GM18498 (cell line): ENCODE measurements around the gene FAM20B.

ENCODE experiments used
- ATAC-seq: cut with Tn5 transposase; IDR thresholded peaks from one replicate; pipeline ENCODE4 v1.9.1; 2021; ENCODE audit warnings: mild to moderate bottlenecking, moderate library complexity; ENCODE audit not compliant: unreplicated experiment

The FAM20B gene

DNA sequence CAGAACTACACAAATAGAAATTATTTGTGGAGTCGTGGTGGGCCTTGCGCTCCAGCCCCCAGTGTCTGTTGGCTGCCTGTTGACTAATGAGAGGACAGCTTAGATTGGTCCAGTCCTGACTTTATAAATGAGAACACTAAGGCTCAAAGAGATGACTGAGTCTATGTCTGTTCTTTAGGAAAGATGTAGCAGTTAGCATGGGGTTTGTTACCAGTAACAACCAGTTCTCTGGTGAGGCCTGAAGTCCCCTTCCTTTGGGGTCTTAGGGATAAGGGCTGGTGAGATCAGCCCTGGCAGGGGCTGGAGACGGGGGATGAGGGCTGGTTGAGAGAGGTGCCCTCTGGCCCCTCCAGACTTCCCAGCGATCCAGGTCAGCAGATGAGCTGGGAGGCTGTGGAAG is 65.2 kb downstream of the FAM20B start:
- ATAC-seq: no peak

DNA sequence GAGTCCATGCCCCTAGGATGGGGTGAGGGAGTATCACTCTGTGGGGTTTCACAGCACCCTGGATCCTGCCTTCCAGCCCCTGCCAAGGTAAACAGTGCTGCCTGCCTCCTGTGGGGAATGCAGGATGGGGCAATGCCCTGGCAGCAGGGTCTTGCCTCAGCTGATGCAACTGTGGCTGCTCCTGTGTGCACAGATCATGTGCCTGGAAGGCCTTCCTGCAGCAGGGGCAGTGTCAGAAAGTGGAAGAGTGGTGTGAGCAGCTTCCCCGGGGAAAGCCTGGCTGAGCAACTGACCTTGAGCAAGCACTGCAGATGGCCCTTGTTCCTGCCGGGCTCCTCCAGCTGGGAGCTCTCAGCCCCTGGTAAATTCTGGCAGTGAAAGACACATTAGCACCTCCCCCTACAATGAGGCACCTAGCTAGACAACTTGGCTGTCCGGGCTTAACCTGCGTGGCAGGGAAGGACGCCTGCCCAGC is 66.0 kb downstream of the FAM20B start:
- ATAC-seq: no peak

DNA sequence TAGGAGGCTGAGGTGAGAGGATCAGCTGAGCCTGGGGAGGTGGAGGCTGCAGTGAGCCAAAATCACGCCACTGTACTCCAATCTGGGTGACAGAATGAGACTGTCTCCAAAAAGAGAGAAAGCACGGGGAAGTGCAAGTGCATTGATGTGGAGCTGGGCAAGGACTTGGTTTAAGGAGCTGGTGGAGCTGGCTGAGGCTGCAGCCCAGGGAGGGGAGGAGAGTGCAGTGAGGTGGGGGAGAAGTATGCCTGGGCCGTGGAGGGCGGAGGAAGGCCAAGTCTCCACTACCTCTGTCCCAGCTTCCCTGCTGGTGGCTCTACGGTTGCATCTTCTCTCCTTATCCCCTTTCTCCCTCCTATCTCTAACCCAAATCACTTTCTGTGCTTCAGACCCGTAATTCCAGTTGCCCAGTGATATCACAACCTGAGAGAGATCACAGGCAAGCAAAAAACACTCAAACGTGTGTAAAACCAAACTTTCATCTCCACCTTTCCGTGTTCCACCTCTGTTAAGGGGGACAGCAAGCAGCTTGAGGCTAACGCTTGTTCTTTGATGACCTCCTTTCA is 67.3 kb downstream of the FAM20B start:
- ATAC-seq: no peak

DNA sequence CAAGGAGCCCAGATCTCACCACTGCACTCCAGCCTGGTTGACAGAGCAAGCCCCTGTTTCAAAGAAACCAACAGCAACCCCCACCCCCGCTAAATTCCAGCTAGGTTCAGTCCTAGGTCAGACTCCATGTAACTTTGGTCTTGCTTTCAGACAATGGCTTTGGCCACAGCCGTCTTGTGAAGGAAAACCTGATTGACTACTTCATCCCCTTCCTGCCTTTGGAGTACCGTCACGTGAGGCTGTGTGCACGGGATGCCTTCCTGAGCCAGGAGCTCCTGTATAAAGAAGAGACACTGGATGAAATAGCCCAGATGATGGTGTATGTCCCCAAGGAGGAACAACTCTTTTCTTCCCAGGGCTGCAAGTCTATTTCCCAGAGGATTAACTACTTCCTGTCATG is 69.1 kb downstream of the FAM20B start:
- no peak for ATAC-seq

DNA sequence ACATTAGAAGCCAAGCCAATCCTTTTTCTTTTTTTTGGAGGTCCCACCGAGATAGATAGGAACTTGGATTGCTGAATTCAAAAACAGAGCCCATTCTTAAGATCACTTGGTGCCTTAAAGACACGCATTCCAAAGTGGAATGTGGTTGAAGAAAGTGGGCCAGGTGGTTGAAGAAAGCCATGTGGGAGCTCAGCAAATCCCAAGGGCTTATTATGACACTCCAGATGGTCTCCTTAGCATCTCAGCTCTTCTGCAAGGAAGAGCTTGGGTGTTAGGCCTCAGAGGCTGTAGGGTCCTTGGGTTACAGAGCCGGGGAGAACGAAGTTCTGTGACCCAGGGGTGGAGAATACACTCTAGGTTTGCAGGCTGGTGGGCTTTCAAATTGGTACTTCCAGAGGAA is 69.7 kb downstream of the FAM20B start:
- ATAC-seq: no peak

DNA sequence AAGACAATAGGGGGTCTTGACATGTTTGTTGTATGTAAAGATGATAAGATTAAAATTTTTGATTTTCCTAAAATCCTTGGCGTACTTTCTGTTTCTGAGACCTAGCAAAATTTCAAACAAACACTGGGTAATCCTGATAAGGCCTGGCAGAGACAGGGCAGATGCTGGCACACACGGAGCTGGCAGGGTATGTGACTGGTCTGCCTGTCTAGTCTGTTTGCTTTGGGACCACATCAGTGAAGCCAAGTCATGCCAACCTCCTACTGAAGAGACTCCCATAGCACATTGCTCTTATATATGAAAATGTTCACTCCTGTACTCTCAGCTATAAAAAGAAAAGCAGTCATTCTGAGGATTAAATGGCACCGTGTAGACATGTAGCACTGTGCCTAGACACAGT is 70.2 kb downstream of the FAM20B start:
- ATAC-seq: no peak

DNA sequence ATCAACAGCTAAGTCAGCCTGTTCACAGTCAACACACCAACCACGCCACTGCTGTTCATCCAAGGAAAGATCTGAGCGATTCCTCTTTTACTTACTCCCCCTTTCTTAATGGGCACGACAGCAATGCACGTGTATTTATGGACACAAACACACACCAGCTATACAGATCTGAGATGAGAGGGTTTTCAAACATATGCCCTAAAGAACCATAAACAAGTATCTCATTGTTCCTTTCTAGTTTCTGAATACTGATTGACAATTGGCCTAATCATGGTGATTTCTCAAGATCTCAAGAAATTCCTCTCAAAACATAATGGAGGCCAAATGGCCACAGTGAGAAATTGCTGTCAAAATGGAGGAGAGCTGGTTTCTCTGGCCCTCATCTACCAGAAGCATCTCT is 74.2 kb downstream of the FAM20B start:
- no peak for ATAC-seq

DNA sequence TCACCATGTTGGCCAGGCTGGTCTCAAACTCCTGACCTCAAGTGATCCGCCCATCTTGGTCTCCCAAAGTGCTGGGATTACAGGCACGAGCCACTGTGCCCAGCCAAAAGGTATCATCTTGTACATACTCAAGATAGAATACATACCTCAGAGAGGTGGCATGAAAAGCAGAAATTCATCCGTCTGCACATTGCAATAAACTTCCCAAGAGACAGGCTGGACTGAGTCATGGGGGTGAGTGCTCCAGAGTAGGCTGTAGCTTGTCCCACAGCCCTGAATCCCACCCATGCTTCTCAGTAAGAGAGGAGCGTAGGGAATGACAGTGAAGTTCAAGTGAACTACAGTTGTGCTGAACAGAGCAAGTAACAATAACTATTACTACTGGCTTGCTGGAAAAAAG is 75.9 kb downstream of the FAM20B start:
- no peak for ATAC-seq

DNA sequence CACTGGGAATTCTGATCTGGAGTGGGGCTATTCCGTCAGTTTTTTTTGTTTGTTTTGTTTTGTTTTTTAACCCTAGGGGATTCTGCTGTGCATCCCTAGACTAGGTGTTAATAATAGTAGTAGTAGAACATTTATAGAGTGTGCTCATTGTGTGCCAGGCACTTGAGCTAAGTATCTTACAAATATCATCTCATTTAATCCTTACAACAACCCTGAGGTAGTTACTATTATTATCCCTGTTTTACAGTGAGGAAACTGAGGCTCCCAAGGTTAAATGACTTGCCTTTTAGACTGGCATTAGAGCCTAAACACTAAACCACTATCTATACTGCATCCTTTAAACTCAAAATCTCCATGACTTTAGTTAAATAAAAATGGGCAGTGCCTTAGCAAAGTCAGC is 78.3 kb downstream of the FAM20B start:
- no peak for ATAC-seq

DNA sequence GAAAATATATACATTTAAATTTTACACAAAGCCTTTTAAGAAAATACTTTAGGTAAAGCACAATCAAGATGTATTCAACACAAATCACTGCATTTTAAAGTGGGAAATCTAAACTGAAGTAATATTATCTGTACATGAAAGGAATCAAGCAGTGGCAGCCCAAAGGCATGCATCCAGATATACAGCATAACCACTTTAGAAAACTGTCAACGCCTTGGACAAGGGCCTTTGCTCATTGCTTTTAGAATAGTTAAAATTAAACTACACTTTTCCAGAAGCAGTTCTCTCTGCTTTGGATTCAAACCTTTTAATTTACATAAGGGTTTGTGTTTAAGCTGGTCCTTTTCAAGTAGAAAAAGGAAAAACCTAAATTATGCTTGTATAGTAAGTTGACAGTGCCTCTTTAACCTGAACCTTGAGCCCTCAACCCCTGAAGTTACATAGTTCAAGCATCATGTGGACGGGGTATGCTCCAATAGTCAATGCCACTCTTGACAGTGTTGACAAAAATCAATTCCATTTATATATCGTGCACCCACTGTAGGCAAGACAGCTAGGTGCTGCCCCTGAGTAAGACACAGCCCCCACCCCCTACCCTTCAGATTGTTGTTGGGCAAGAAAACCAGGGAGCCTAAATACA is 79.0 kb downstream of the FAM20B start:
- no peak for ATAC-seq

DNA sequence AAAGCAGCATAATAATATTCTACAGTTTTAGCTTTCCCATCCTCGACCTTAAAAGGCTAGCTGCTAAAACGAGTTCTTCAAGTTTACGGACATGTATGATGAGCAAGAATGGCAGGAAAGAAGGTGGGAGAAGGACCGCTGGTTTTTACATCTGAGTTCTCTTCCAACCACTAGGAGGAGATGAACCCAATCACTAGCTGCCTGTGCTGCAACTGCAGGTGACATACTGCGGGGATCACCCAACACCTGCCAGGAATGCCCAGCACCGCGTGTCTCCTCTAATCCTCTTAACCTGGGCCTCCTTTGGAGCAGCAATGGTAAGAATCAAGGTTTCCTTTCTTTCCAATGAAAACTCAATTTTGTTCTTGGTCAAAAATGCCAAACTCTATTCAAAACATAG is 79.7 kb downstream of the FAM20B start:
- no peak for ATAC-seq

DNA sequence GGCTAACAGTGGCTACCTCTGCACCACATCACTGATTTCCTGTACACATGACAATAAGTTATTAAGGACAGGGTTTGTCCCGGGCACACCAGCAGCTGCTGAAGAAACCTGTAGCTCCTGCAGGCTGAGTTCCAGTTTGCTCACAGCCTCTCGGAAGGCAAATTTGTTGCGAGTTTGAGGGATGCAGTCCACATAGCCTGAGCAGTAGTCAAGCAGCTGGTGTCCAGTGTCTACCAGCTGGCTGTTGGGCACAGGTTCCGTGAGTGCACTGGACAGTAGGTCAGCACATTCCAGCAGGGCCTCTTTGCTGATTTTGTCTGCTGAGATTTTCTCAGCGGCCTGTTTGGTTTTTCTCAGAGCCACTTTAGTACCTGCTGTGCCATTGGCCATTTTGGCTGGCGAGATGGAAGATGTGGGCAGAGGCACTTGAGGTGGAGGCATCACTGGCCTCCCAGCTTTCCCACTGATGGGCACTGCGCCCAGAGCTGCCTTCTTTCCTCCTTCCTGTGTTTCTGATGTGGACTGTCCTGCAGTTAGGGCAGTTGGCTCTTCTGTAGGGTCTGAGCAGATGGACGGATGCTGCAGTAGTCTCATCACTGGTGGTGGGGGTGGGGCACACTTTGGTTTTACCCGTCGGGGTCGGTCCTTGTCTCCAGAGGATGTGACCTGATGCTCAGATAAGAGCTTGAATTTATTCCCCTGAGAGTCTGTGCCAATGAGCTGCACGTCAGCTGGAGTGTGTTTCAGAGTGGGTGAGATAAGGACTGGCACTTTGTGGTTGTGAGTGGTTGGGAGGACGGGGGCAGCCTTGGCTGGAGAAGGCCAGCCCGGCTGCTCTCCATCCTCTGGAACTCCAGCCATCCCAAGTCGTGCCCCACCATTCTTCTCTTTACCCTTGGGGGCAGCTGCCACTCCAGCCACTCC is 82.3 kb downstream of the FAM20B start:
- no peak for ATAC-seq

DNA sequence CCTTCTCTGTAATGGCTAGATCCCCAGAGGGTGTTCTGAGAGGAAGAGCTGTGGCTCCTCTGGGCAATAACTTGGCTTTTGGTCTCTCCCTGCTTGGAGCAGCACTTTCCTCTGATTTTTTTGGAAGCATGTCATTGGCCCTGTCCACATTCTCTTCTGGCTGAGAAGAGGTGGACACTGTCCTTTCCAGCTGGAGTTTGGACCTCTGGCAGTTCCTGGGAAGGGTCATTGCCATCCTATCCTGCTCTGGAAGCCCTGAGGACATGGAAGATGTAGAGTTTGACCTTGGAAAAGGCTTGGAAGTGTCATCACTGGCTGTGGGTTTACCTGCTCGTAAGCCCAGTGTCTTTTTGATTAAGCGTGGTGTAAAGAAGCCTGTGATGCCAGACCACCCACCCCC is 83.0 kb downstream of the FAM20B start:
- no peak for ATAC-seq

DNA sequence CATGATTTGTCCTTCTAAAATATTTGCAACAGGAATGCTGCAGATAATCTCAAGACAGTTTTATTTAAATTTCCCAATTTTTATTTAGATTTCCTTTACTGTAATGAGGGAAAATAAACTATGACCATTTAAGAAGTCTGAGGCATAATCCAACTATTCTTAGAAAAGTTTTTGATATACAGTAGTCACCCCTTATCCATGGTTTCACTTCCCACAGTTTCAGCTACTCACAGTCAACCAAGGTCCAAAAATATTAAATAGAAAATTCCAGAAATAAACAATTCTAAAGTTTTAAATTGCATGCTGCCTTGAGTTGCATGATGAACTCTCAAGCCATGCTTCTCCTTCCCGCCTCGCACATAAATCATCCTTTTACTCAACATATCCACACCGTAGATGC is 89.5 kb downstream of the FAM20B start:
- no peak for ATAC-seq

DNA sequence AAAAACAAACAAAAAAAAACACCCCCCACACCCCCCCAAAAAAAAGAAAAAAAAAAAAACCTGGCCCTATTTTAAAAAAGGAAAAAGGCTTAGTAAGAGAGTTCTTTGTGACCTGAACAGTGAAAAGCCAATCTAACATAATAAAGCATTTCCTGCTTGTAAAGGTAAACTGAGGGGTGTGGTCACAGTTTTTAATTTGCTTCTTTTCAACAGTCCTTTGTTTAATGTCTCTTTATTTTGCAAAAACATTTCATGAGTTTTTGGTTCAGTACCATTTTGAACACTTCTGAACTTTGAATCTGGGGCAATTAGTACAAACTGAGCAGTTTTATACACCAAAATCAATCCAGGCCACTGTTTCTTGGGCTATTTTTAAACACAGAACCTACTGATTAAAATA is 93.8 kb downstream of the FAM20B start:
- no peak for ATAC-seq

DNA sequence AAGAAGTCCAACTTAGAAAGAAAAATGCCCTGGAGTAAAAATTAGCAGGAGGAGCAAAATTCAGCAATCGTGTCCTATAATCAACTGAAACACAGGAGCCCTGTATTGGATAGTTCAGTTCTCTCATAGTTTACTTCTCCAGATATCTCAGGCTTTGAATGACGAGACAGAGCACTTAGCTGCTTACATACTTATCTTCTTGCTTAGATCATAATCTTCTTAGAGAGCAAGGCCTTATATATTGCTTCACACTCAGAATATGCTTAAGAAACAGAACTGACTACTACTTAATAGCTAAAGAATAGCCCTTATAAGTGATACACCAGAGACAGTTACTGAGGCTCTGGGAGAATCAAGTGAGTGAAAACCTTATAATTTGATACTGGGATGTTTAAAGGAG is 95.0 kb downstream of the FAM20B start:
- ATAC-seq: no peak

DNA sequence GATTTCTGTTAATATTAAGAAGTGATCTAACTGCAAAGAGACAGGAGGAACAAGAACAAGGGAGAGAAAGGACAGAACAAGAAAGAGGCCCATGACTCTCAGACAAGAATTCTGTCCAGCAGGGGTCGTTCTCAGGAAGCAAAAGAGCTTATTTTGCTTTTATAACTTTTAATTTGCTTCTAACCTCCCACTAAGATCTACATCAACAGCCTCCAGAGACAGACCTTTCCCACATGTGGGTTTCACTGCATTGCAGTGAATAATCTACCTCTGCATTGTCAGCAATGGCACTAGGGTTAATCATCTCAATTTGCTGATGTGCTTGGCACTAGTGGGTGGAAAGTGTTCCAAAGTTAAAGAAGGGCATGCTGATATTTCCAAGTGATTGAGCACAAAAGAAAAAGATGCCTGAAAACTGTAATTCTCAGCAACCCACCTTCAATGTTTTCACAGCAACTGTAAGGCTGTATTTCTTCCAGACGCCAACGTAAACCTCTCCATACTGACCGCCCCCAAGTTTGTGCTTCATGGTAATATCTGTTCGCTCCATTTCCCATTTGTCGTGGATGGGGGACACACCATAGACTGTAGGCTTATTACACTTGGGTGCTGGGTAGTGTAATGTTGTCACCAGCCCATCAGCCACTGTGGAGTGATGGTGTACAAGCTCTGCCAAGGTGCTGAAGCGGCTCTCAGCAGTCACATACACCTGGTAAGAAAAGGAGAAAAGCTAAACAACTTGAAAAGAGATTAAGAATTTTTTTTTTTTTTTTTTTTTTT is 95.7 kb downstream of the FAM20B start:
- ATAC-seq: no peak

DNA sequence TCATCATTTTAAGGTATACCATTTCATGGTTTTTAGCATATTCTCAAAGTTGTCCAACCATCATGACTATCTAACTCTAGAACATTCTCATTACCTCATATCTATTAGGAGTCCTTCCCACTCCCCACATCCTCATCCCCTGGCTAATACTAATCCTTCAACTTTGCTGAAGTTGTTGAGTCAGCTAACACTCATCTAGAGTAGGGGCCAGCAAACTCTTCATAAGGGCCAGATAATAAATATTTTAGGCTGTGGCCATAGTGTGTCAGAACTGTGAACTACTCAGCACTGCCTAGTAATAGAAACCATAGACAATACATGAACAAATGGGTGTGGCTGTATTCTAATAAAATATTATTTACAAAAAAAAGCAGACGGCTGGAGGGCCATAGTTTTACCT is 99.2 kb downstream of the FAM20B start:
- no peak for ATAC-seq
